Measurements from ENCODE around the gene PGAP3.

DNA sequence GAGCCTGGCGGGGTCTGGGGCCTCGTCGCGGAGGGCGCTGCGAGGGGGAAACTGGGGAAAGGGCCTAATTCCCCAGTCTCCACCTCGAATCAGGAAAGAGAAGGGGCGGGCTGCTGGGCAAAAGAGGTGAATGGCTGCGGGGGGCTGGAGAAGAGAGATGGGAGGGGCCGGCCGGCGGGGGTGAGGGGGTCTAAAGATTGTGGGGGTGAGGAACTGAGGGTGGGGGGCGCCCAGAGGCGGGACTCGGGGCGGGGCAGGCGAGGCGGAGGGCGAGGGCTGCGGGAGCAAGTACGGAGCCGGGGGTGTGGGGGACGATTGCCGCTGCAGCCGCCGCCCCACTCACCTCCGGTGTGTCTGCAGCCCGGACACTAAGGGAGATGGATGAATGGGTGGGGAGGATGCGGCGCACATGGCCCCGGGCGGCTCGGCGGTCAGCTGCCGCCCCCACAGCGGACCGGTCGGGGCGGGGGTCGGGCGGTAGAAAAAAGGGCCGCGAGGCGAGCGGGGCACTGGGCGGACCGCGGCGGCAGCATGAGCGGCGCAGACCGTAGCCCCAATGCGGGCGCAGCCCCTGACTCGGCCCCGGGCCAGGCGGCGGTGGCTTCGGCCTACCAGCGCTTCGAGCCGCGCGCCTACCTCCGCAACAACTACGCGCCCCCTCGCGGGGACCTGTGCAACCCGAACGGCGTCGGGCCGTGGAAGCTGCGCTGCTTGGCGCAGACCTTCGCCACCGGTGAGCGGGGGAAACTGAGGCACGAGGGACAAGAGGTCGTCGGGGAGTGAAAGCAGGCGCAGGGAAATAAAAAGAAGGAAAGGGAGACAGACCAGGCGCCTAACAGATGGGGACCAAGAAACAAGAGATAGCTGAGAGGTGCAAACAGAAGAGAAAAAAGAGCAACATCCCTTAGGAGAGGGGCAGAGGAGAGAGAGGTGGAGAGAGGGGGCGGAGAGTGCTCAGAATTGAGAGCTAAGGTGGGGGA, 19.6 kb downstream of the PGAP3 start, which contains the start of gene PNMT:
- peak; percentile 70 for TF ChIP-seq CTCF (conservative IDR thresholded peaks at IDR 0.05; ENCODE audit: low read depth, low read length)
- TF ChIP-seq EZH2phosphoT487 (IDR thresholded peaks at IDR 0.05; ENCODE audit: borderline replicate concordance, low read length), result no peak

All from PC-3 (cell line).